ENCODE data around the gene INKA2. TPM values are rescaled to one million over a fixed set of nuclear protein-coding genes. Genes with fewer than 3 reads are reported as not detected.
A peak's percentile ranks its signal among the peaks of the same experiment; 100 is the strongest.
"Not testable (repeated sequence)": the region's sequence is repeated elsewhere in the genome, so short reads cannot be mapped to it uniquely, and the experiment has no call there.

INKA2 gene
- total and polyA plus RNA-seq, 2 of the 4 experiments (the other 2 are of a cell fraction), result 2.2 to 2.6 TPM

DNA sequence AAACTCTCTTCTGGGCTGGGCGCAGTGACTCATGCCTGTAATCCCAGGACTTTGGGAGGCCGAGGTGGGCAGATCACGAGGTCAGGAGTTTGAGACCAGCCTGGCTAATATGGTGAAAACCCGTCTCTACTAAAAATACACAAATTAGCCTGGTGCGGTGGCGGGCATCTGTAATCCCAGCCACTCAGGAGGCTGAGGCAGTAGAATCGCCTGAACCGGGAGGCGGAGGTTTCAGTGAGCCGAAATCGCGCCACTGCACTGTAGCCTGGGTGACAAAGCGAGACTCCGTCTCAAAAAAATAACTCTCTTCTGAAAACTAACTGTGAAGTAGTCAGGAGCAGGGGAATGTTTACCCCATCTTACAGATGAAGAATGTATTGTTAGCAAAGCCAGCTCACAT, 3.1 kb upstream of the INKA2 start:
- H3K27me3 ChIP-seq (ENCODE audit: control insufficient read depth, insufficient read depth, low read length); H3K4me3 ChIP-seq (ENCODE audit: insufficient read depth, low read depth, low read length); H4K91ac ChIP-seq (ENCODE audit: insufficient read depth, low read depth, low read length); H2BK5ac ChIP-seq (ENCODE audit: low read depth, low read length, poor library complexity, severe bottlenecking); H3K4me2 ChIP-seq (ENCODE audit: low read depth, low read length); H3K27ac ChIP-seq (ENCODE audit: insufficient read depth, low read length); H4K8ac ChIP-seq (ENCODE audit: low read depth in 2 of 2, low read length in 2 of 2); BruUV-seq (replicated peaks); H2BK15ac ChIP-seq (ENCODE audit: low read depth, low read length); H3K14ac ChIP-seq (replicated peaks; ENCODE audit: low read depth, low read length); intact Hi-C loops (cut with micrococcal nuclease); dilution Hi-C loops (cut with HindIII; ENCODE audit: low sequenced_read_pairs, unreplicated experiment); H3K9me3 ChIP-seq (ENCODE audit: control insufficient read depth, insufficient read depth, low read length); H3K36me3 ChIP-seq (ENCODE audit: control insufficient read depth, insufficient read depth, low read length); POLR2A ChIA-PET (ENCODE audit: unreplicated experiment); H3K56ac ChIP-seq (ENCODE audit: extremely low read depth, insufficient read depth, low read length); H4K5ac ChIP-seq (ENCODE audit: low read depth, low read length); H3K18ac ChIP-seq (ENCODE audit: low read depth, low read length); H2AFZ ChIP-seq (replicated peaks; ENCODE audit: low read length, poor library complexity); H2BK120ac ChIP-seq (ENCODE audit: low read depth, low read length); H2AK5ac ChIP-seq (ENCODE audit: low read depth, low read length); ATAC-seq (ENCODE audit: low read depth); H3K9ac ChIP-seq (ENCODE audit: low read depth, low read length); H2AK9ac ChIP-seq (replicated peaks; ENCODE audit: low read depth, low read length, poor library complexity); H4K20me1 ChIP-seq (ENCODE audit: insufficient read depth, low read length); H3K23ac ChIP-seq (ENCODE audit: low read depth, low read length); DNase-seq; in situ Hi-C loops (cut with MboI; ENCODE audit: low sequenced_read_pairs): not testable (repeated sequence)
- Histone ChIP-seq H2BK20ac (ENCODE audit: low read depth, low read length) (0 out of 2 replicates have a peak overlapping the region, but pooled peaks have one; percentile 92), H3K4me1 (ENCODE audit: control insufficient read depth, insufficient read depth, low read length) (peaks cover 22% of the 10 kb centered on the region), H3K9me1 (ENCODE audit: insufficient read depth, low read length) (peaks cover 40% of the 10 kb centered on the region), H3K79me1 (ENCODE audit: low read depth in 1 of 2, low read length in 2 of 2) (peaks cover 5 to 19% of the 10 kb centered on the region in 2 experiments; a peak in 2 of 4 replicates), H3K4ac (ENCODE audit: low read depth, low read length) (0 out of 2 replicates have a peak overlapping the region, but pooled peaks have one; percentile 87)
- CTCF ChIA-PET, result interaction anchor here (2.5 kb wide), 1 partner anchor 28 kb away, joined by 13 read pairs; no protein-coding TSS in a partner anchor
- WGBS, 2 experiments (ENCODE audit: extremely low coverage in 2 of 2, insufficient read length in 1 of 2), result 80% methylated on average over 1 of the region's 14 CpGs; no CpG with 5 or more reads in 1 of the 2 experiments
